Hematopoietic multipotent progenitor cell (in vitro differentiated cells): ENCODE data around the gene GPN2. TPM values are rescaled to one million over a fixed set of nuclear protein-coding genes. Genes with fewer than 3 reads are reported as not detected.
"Not testable (repeated sequence)": the region's sequence is repeated elsewhere in the genome, so short reads cannot be mapped to it uniquely, and the experiment has no call there.

Experiments used
- DNase-seq, 3 donors: peaks; one replicate each; pipeline ENCODE4 v3.0.0-alpha.2; 2011 to 2015; ENCODE audit warnings: low read depth in 2 of 3, low spot score in 2 of 3
- total RNA-seq: library from RNA; depleted of rRNA; stranded (reverse); fragments of >200 nt; gene quantifications from one replicate; pipeline ENCODE4 v1.2.3, GENCODE V29; 2012

The GPN2 gene
- total RNA-seq, 1 donor: 25.6 TPM

GRCh38 chr1:26861286-26861701, 28.8 kb downstream of the GPN2 start:
- DNase-seq: no peak

- DNase-seq: no peak
These were observed 31.0 kb downstream of the GPN2 start for GRCh38 chr1:26858891-26859640.

- DNase-seq: no peak
These were observed 31.9 kb downstream of the GPN2 start for GRCh38 chr1:26858160-26858559.

GRCh38 chr1:26857473-26858060, 32.5 kb downstream of the GPN2 start:
- DNase-seq: no peak

GRCh38 chr1:26856604-26857469, 33.2 kb downstream of the GPN2 start:
- no peak for DNase-seq

- no peak for DNase-seq
These were observed 33.9 kb downstream of the GPN2 start for GRCh38 chr1:26856181-26856580.

GRCh38 chr1:26855636-26856035, 34.4 kb downstream of the GPN2 start:
- no peak for DNase-seq

GRCh38 chr1:26854906-26855305, 35.2 kb downstream of the GPN2 start:
- no peak for DNase-seq

- DNase-seq: no peak
These were observed 36.5 kb downstream of the GPN2 start for GRCh38 chr1:26853600-26853999.

GRCh38 chr1:26853156-26853555, 36.9 kb downstream of the GPN2 start:
- peak; percentile 63 to 86 (median 67) for DNase-seq

GRCh38 chr1:26852701-26853100, 37.4 kb downstream of the GPN2 start:
- no peak for DNase-seq

- no peak for DNase-seq
These were observed 38.9 kb downstream of the GPN2 start for GRCh38 chr1:26851106-26851684.

- DNase-seq: no peak
These were observed 40.9 kb downstream of the GPN2 start for GRCh38 chr1:26848941-26849774.

- DNase-seq: no peak
These were observed 41.6 kb downstream of the GPN2 start for GRCh38 chr1:26848499-26848898.

- not testable (repeated sequence) for DNase-seq
These were observed 42.3 kb downstream of the GPN2 start for GRCh38 chr1:26847826-26848225.

- no peak for DNase-seq
These were observed 45.5 kb downstream of the GPN2 start for GRCh38 chr1:26844424-26845196.

- no peak for DNase-seq
These were observed 50.3 kb downstream of the GPN2 start for GRCh38 chr1:26839779-26840178.

GRCh38 chr1:26839339-26839722, 50.8 kb downstream of the GPN2 start:
- no peak for DNase-seq

- no peak for DNase-seq
These were observed 51.4 kb downstream of the GPN2 start for GRCh38 chr1:26838474-26839338.
